ENCODE measurements around the gene CD69.

DNA sequence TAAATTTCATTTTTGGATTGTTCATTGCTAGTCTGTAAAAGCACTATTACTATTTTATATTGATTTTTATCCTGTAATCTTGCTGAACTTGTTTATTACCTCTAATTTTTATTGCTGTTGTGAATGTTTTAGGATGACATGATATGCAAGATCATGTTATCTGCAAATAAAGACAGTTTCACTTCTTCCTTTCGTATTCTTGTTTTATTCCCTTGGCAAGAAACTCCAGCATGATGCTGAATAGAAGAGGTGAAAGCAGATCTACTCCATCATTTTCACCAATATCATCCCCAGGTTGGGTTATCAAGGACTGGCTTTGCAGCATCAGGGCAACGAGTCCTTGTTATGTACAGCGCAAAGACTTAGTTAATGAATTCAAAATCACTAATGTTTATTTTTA lies 25.1 kb downstream of the CD69 start:
- TF ChIP-seq, protein P1, sequence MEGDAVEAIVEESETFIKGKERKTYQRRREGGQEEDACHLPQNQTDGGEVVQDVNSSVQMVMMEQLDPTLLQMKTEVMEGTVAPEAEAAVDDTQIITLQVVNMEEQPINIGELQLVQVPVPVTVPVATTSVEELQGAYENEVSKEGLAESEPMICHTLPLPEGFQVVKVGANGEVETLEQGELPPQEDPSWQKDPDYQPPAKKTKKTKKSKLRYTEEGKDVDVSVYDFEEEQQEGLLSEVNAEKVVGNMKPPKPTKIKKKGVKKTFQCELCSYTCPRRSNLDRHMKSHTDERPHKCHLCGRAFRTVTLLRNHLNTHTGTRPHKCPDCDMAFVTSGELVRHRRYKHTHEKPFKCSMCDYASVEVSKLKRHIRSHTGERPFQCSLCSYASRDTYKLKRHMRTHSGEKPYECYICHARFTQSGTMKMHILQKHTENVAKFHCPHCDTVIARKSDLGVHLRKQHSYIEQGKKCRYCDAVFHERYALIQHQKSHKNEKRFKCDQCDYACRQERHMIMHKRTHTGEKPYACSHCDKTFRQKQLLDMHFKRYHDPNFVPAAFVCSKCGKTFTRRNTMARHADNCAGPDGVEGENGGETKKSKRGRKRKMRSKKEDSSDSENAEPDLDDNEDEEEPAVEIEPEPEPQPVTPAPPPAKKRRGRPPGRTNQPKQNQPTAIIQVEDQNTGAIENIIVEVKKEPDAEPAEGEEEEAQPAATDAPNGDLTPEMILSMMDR (IDR thresholded peaks at IDR 0.05; ENCODE audit: insufficient read depth, low read length, poor library complexity, severe bottlenecking), result no peak
- no peak for TF ChIP-seq EZH2phosphoT487 (conservative IDR thresholded peaks at IDR 0.05; ENCODE audit: low read length)

Data from SU-DHL-6 (cell line).